ENCODE results near the gene ADAM22. TPM values are rescaled to one million over a fixed set of nuclear protein-coding genes. Genes with fewer than 3 reads are reported as not detected.

The ADAM22 gene
- total RNA-seq, 1 donor from 2014 or later = 0.40 TPM

Other genes starting within 250 kb of the ADAM22 start
- 4.4 and 5.2 TPM in 2 replicates for gene SLC25A40, start 57.9 kb upstream of the ADAM22 start, total RNA-seq
- 6.9 and 8.1 TPM in 2 replicates for gene DBF4, start 57.8 kb upstream of the ADAM22 start, total RNA-seq